ENCODE measurements around the gene AKAP13.

AKAP13 gene

GRCh38 chr15:85386261-85386660 lies 5.9 kb downstream of the AKAP13 start:
- no peak for DNase-seq

GRCh38 chr15:85388566-85389305 lies 8.3 kb downstream of the AKAP13 start:
- DNase-seq: no peak

GRCh38 chr15:85389306-85389650 lies 8.9 kb downstream of the AKAP13 start:
- DNase-seq: no peak

- no peak for DNase-seq
Measured at GRCh38 chr15:85389772-85390171, 9.4 kb downstream of the AKAP13 start.

GRCh38 chr15:85393210-85393609 lies 12.8 kb downstream of the AKAP13 start:
- DNase-seq: no peak

DNA sequence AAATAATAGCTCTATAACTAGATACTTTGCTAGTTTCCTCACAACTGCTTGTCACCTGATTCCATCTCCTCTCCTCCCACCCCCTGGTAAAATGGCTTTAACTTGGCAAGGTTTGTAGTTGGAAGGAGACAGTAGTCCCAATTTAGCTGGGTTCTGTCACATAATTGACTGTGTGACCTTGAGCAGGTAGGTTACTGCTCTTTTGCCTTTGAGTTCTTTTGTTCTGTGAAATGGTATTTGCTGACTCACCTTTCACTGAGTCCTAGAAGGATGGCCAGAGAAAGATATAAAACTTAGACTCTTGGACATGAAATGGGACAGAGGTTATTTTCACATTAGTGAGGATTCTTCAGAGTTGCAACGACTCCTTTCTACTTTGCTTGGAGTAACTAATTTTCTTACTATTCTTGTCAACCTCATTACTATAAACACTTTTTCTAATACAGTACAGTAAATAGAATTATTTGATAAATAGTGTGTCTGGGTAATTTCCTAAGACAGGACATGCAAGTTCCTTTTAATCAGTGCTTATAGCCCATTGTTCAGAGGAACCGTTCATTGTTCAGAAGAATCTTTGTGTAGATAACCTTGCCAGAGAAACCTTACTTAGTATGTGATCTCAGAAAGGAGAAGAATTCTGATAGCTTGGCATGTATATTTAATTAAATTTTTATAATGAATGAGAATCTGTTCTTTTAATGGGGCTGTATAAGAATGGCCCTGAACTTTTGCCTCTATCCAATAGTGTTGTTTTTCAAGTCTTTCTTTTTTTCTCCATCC lies 14.3 kb downstream of the AKAP13 start:
- DNase-seq: no peak

GRCh38 chr15:85396554-85396953 lies 16.2 kb downstream of the AKAP13 start:
- no peak for DNase-seq

DNA sequence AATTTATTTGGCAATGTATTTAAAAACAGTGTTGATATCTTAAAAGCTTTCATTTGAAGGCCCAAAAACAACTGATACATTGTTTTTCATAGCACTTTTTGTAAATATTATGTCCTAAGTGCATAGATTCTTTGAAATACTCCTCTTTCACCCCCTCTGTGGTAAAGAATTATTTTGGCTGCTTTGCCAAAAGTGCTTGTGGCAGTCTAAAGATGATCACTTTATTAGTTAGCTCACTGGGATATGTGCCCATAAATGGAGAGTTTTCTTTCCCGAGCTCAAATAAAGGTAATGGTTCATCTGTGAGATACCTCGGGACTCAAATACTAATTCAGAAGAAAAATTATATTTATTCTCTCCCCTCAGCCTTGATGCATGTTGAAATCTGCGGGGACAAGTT lies 16.7 kb downstream of the AKAP13 start:
- no peak for DNase-seq

DNA sequence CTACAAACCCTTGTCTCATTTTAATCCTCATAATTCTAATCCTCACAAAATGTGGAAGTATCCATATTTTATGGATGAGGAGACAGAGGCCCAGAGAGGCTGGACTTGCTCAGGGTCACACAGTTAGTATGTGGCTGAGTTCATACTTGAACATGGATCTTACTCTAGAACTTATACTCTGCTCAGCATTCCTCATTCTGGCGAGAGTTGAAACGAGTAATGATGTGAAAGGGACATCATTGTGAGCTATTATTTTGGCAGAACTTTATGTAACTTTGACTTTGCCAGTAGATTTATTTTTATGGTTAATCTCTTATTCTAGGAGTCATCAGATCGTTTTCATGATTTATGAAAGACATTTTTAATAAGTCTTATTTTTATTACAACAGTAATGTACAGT lies 17.5 kb downstream of the AKAP13 start:
- DNase-seq: no peak

GRCh38 chr15:85398822-85399221 lies 18.4 kb downstream of the AKAP13 start:
- no peak for DNase-seq

DNA sequence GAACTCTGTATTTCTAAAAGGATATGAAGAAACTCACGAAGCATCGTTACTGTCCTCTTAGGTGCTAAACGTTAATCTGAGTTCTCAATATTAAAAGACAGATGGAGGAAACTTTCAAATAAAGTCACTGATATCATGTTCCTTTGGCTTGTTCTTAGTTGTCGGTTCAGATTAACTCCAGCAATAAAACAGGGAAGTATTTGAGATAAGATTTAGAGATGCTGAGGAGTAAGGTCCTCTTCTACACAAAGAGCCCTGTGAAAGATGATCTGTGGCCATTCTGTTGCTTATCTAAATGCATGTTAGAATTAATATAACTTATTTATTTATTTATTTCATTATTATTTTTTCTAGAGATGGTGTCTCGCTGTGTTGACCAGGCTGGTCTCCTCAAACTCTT lies 19.2 kb downstream of the AKAP13 start:
- no peak for DNase-seq

GRCh38 chr15:85400606-85401005 lies 20.2 kb downstream of the AKAP13 start:
- no peak for DNase-seq

DNA sequence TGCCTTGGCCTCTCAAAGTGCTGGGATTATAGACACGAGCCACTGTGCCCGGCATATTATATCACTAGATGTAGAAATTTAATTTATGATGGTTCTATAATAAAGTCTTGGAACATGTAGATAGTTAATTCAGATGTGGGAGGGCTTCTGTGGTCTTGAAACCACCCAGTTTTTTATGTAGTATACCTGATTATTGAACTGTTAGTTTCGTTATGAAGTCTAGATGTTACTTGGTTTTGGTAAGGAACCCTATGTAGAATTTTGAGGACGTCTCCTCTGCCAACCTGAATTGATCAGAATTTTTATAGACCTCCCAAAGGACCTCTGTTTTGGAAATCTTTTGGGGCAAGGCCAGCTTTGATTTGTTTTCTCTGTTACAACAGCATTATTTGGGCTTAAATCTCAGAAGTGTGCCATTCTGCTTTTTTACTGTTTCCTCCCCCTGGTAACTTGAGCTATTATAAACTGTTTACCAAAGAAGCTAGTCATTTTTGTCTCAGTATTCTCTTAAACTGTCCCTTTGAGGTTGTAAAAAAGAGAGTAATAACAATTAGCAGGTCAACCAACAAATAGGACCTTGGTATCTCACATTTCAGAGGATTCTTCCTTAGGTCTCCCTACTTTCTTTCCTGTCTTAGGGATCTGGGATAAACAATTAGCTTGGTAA lies 20.8 kb downstream of the AKAP13 start:
- no peak for DNase-seq

DNA sequence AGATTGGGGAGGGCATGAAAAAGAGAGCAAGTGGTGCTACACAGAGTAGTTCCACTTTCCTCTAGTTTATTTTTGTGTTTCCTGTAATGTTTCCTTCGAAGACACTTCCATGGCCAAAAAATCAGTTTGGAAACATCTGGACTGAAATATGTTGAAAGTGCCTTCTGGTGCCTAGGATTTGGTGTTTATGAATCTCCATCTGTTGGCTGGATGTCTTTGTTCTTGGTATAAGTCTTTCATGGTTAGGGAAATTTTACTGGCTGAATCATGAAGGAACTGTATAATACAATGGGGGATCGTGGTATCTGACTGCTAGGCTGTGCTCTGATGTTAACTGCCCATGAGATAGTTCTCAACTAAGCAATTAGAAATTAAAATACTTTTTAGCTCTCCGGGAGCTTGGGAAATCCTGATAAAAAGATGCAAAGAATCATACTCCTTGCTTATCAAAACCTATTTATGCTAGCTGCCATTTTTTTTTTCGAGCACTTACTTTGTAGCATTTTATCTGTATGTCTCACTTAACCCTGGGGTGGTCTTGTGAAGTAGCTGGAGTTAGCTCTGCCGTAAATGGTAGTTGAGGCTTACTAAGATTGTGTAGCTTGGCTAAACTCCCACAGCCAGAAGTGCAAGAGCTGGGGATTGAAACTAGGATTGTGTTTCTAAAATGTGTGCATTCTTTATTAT lies 21.9 kb downstream of the AKAP13 start:
- DNase-seq: peak; percentile 57

GRCh38 chr15:85403745-85404144 lies 23.3 kb downstream of the AKAP13 start:
- DNase-seq: peak; percentile 52

DNA sequence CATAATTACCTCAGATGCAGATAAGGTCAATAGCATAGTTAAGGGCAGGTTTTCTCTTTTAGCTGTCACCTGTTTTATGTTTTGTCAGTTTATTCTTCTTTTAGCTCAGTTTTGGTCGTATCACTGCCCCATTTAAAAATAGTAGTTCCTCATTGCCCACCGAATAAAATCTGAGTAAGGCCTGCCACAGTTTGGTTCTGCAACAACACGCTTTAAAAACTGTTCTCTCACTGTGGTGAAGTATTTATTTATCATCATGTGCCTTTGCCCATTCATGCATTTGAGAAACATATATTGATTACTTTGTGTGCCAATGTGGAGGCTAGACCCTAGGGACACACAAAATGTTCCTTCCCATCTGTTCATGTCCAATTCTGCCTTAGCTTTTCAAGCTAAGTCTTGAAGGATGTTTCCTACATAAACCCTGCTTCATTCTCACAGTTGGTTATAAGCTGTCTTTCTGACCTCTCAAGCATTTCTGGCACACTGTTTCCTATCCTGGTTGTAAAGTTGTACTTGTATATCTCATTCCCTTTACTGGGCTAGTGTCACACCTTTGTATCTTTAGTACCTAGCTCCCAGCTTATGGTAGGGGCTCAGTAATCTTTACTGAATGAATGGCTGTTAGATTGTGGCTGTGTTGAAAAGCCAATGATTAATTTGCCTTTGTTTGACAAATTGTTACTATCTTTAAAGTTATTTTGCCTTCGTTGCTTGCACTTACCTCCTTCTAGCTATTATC lies 23.9 kb downstream of the AKAP13 start:
- no peak for DNase-seq

- DNase-seq: no peak
Measured at GRCh38 chr15:85404918-85405866, 24.8 kb downstream of the AKAP13 start.

DNA sequence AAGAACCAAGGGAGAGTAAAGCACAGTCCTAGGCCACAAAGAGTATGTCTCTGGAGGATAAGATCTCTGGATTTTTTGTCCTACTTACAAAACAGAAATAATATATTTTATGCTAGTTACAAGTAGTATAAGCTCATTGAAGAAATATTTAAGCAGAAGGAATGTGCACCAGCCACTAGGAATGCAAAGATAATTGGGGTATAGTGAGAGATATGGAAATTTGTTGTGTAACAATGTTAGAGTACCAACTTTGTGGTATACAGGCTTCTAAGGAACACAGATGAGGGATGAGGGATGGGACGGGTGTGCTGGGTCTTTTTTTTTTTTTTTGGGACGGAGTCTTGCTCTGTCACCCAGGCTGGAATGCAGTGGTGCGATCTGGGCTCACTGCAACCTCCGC lies 26.5 kb downstream of the AKAP13 start:
- DNase-seq: peak; percentile 43

- DNase-seq: peak; percentile 89
Measured at GRCh38 chr15:85407421-85408269, 27.2 kb downstream of the AKAP13 start.

DNA sequence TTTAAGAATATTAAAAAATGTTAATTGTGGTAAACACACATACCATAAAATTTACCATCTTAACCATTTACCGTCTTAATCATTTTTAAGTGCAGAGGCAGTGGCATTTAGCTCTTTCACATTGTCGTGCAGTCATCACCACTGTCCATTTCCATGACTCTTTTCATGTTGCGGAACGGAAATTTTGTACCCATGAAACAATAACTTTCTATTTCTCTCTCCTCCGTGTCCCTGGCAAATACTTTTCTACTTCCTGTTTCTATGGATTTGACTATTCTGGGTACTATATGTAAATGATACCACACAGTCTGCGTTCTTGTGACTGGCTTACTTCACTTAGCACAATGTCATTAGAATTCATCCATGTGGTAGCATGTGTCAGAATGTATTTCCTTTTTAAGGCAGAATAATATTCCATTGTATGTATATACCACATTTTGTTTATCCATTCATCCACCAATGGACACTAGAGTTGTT lies 27.9 kb downstream of the AKAP13 start:
- DNase-seq: no peak

All from HCEC 1CT (cell line).